HEK293 (cell line): ENCODE measurements around the gene LAMC3.
"Not testable (repeated sequence)": the region's sequence is repeated elsewhere in the genome, so short reads cannot be mapped to it uniquely, and the experiment has no call there.

Source experiments
- CTCF ChIA-PET: fragments of 350-600 bp; formaldehyde crosslinking; extraction: SDS; loops from one replicate; lab custom pipeline; 2021; ENCODE audit warnings: antibody characterized with exemption; lab: Yijun Ruan, JAX
- POLR2A ChIA-PET: fragments of 300-600 bp; formaldehyde crosslinking; extraction: SDS; loops from one replicate; lab custom pipeline; 2020; ENCODE audit warnings: antibody characterized with exemption, inconsistent platforms; lab: Yijun Ruan, JAX
- H3K27ac ChIP-seq: fragments of 200-500 bp; sonication (Bioruptor generic); 2 replicates; pipeline ENCODE4 v1.5.1; 2014; ENCODE audit warnings: low read depth, low read length, control low read depth, inconsistent platforms; ENCODE audit errors: extremely low read depth
- H3K36me3 ChIP-seq, 2 experiments: fragments of 200-500 bp in 1 of 2; sonication (Bioruptor generic) in 1 of 2; 1 replicate in 1 of 2; 2 replicates in 1 of 2; pipeline ENCODE4 v1.5.1; 2014 to 2017; ENCODE audit warnings: inconsistent platforms in 2 of 2, low read length in 2 of 2; ENCODE audit not compliant: control insufficient read depth in 2 of 2, insufficient read depth in 1 of 2
- H3K4me1 ChIP-seq: fragments of 200-500 bp; sonication (Bioruptor generic); 2 replicates; pipeline ENCODE4 v1.5.1; 2014; ENCODE audit warnings: mild to moderate bottlenecking, low read length, inconsistent platforms; ENCODE audit not compliant: control insufficient read depth, insufficient read depth
- H3K4me3 ChIP-seq: 2 replicates; pipeline ENCODE4 v1.5.1; 2011; ENCODE audit warnings: low read depth, mild to moderate bottlenecking, control low read depth, low read length, moderate library complexity
- H3K9me3 ChIP-seq: fragments of 200-500 bp; sonication (Bioruptor generic); 2 replicates; pipeline ENCODE4 v1.5.1; 2014; ENCODE audit warnings: low read depth, low read length, inconsistent platforms; ENCODE audit not compliant: control insufficient read depth, insufficient read depth
- EGR2 ChIP-seq: fragments of 450-650 bp; formaldehyde crosslinking; IDR thresholded peaks from 2 replicates; pipeline ENCODE4 v1.5.1; 2016; ENCODE audit warnings: low read depth, missing biosample characterization, missing genetic modification characterization
- FEZF1 ChIP-seq: fragments of 450-650 bp; formaldehyde crosslinking; IDR thresholded peaks from 2 replicates; pipeline ENCODE4 v1.5.1; 2016; ENCODE audit warnings: missing biosample characterization, missing genetic modification characterization
- GLIS2 ChIP-seq: fragments of 450-650 bp; formaldehyde crosslinking; IDR thresholded peaks from 2 replicates; pipeline ENCODE4 v1.5.1; 2016; ENCODE audit warnings: missing biosample characterization, missing genetic modification characterization
- HOXC10 ChIP-seq: sonication (generic); formaldehyde crosslinking; IDR thresholded peaks from 2 replicates; pipeline ENCODE4 v1.8.1; 2023; ENCODE audit warnings: mild to moderate bottlenecking, missing genetic modification reagents
- PRDM1 ChIP-seq: fragments of 450-650 bp; formaldehyde crosslinking; IDR thresholded peaks from 2 replicates; pipeline ENCODE4; 2016; ENCODE audit warnings: missing biosample characterization, missing genetic modification characterization
- REPIN1 ChIP-seq: fragments of 450-650 bp; formaldehyde crosslinking; IDR thresholded peaks from 2 replicates; pipeline ENCODE4 v1.5.1; 2017; ENCODE audit warnings: missing biosample characterization, missing genetic modification characterization, low read depth
- SETDB1 ChIP-seq: IDR thresholded peaks from one replicate; pipeline ENCODE4 v1.6.1; 2017; ENCODE audit warnings: mild to moderate bottlenecking, low read length, moderate library complexity, mixed read lengths; ENCODE audit not compliant: insufficient read length
- ZIC2 ChIP-seq: fragments of 450-650 bp; formaldehyde crosslinking; IDR thresholded peaks from 2 replicates; pipeline ENCODE4 v1.5.1; 2016; ENCODE audit warnings: missing biosample characterization, missing genetic modification characterization
- ZNF121 ChIP-seq: fragments of 450-650 bp; formaldehyde crosslinking; IDR thresholded peaks from 2 replicates; pipeline ENCODE4 v1.5.1; 2016; ENCODE audit warnings: missing biosample characterization, missing genetic modification characterization
- ZNF132 ChIP-seq: fragments of 450-650 bp; formaldehyde crosslinking; IDR thresholded peaks from 2 replicates; pipeline ENCODE4 v1.5.1; 2017; ENCODE audit warnings: missing biosample characterization, missing genetic modification characterization, borderline replicate concordance
- ZNF133 ChIP-seq: fragments of 450-650 bp; formaldehyde crosslinking; IDR thresholded peaks from 2 replicates; pipeline ENCODE4 v1.5.1; 2016; ENCODE audit warnings: missing biosample characterization, missing genetic modification characterization
- ZNF157 ChIP-seq: fragments of 450-650 bp; formaldehyde crosslinking; IDR thresholded peaks from 2 replicates; pipeline ENCODE4 v1.5.1; 2016; ENCODE audit warnings: missing biosample characterization, missing genetic modification characterization
- ZNF174 ChIP-seq: fragments of 450-650 bp; formaldehyde crosslinking; IDR thresholded peaks from 2 replicates; pipeline ENCODE4 v1.5.0; 2017; ENCODE audit warnings: missing biosample characterization, mild to moderate bottlenecking, missing genetic modification characterization
- ZNF211 ChIP-seq: fragments of 450-650 bp; formaldehyde crosslinking; IDR thresholded peaks from 2 replicates; pipeline ENCODE4 v1.5.1; 2016; ENCODE audit warnings: low read depth, missing biosample characterization, missing genetic modification characterization
- ZNF366 ChIP-seq: fragments of 450-650 bp; formaldehyde crosslinking; conservative IDR thresholded peaks from 2 replicates; pipeline ENCODE4 v1.5.1; 2016; ENCODE audit warnings: missing biosample characterization, missing genetic modification characterization
- ZNF521 ChIP-seq: fragments of 450-650 bp; formaldehyde crosslinking; IDR thresholded peaks from 2 replicates; pipeline ENCODE4 v1.5.1; 2017; ENCODE audit warnings: missing biosample characterization, mild to moderate bottlenecking, missing genetic modification characterization
- ZNF585B ChIP-seq: fragments of 450-650 bp; formaldehyde crosslinking; IDR thresholded peaks from 2 replicates; pipeline ENCODE4 v1.5.1; 2016; ENCODE audit warnings: missing biosample characterization, missing genetic modification characterization
- ZNF623 ChIP-seq: fragments of 450-650 bp; formaldehyde crosslinking; IDR thresholded peaks from 2 replicates; pipeline ENCODE4 v1.5.1; 2016; ENCODE audit warnings: missing biosample characterization, missing genetic modification characterization
- ZNF670 ChIP-seq: fragments of 450-650 bp; formaldehyde crosslinking; IDR thresholded peaks from 2 replicates; pipeline ENCODE4 v1.5.1; 2016; ENCODE audit warnings: missing biosample characterization, missing genetic modification characterization, low read depth
- ZNF677 ChIP-seq: fragments of 450-650 bp; IDR thresholded peaks from 2 replicates; pipeline ENCODE4 v1.5.0; 2018; ENCODE audit warnings: missing biosample characterization, mild to moderate bottlenecking, missing genetic modification characterization, moderate library complexity
- ZNF792 ChIP-seq: fragments of 450-650 bp; formaldehyde crosslinking; IDR thresholded peaks from 2 replicates; pipeline ENCODE4 v1.5.1; 2016; ENCODE audit warnings: missing biosample characterization, missing genetic modification characterization
- ZNF843 ChIP-seq: fragments of 450-650 bp; formaldehyde crosslinking; IDR thresholded peaks from 2 replicates; pipeline ENCODE4 v1.5.1; 2016; ENCODE audit warnings: missing biosample characterization, missing genetic modification characterization
- TF ChIP-seq, protein P1 (sequence below): IDR thresholded peaks from 2 replicates; pipeline ENCODE4 v1.6.1; 2011; ENCODE audit warnings: mild to moderate bottlenecking, low read depth, low read length, borderline replicate concordance
- TF ChIP-seq, protein P2 (sequence below): fragments of 450-650 bp; formaldehyde crosslinking; IDR thresholded peaks from 2 replicates; pipeline ENCODE4 v1.5.1; 2016; ENCODE audit warnings: missing biosample characterization, missing genetic modification characterization, borderline replicate concordance

The LAMC3 gene

DNA sequence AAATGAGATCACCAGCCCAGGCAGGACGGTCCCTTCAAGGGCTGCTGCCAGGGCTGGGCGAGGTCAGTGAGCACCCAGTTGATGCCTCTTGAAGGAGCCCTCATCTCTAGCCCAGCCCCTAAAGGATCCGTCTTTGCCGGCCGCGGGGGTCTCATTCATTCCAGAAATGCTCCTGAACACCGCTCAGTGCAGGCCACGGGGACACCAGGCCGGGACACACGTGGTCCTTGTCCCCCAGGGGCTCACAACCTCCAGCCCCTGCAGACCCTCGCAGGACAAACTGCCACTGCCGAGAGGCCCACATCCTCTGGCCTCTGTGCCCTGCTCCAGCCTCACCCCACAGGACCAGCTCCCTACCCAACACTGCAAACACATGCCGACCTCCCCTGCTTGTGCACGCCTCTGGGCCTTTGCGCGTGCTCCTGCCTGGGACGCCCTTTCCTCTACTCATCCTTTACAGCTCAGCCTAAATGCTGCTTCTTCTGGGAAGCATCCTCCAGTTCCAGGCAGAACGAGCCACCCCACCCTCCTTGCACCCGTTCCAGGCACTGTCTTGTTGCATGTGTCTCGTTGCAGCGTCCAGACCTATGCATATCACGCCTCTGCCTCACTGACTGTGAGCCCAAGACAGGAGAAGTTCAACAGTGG, 10.3 kb upstream of the LAMC3 start:
- no peaks in the 10 kb centered on the region for H3K36me3 ChIP-seq
- H3K27ac ChIP-seq: no peak overlapping the region
- no peaks in the 10 kb centered on the region for H3K9me3 ChIP-seq
- ChIA-PET CTCF (interaction anchor here (0.6 to 6.2 kb wide), 64 partner anchors 10 to 553 kb away, joined by 3 to 242 read pairs (median 4); partner anchors contain the start of genes EXOSC2 and LAMC3), POLR2A (interaction anchor here (1.0 to 1.1 kb wide), 5 partner anchors 17 to 293 kb away, joined by 3 to 6 read pairs (median 3); no protein-coding TSS in a partner anchor)
- no peak for TF ChIP-seq ZNF585B (tag by site-specific recombination)
- 0 out of 2 replicates have a peak, but pooled peaks have one; percentile 3 for TF ChIP-seq ZIC2 (tag by site-specific recombination)
- no peak for TF ChIP-seq EGR2 (tag by site-specific recombination)
- peak; percentile 90 for TF ChIP-seq ZNF623 (tag by site-specific recombination)
- TF ChIP-seq ZNF133 (tag by site-specific recombination): no peak
- no peak for TF ChIP-seq ZNF121
- TF ChIP-seq ZNF677 (tag by site-specific recombination): no peak
- no peak for TF ChIP-seq ZNF211 (tag by site-specific recombination)
- TF ChIP-seq HOXC10 (CRISPR knock-in tag): no peak
- TF ChIP-seq ZNF792 (tag by site-specific recombination): no peak
- no peak overlapping the region for H3K4me3 ChIP-seq
- no peaks in the 10 kb centered on the region for H3K4me1 ChIP-seq

DNA sequence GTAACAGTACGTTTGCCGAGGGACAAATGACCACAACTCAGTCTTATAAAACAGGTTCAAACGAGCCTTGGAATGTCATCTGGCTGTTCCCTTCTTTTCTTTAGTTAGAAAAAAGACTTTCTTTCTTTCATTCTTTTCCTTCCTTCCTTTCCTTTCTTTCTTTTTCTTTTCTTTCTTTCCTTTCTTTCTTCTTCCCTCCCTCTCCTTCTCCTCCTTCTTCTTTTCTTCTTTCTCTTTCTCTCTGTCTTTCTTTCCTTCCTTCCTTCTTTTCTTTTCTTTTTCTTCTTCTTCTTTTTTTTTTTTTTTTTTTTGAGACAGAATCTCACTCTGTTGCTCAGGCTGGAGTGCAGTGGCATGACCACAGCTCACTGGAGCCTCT, 9.7 kb upstream of the LAMC3 start:
- Histone ChIP-seq H3K4me3 (no peak overlapping the region), H3K9me3 (no peaks in the 10 kb centered on the region), H3K4me1 (no peaks in the 10 kb centered on the region), H3K27ac (no peak overlapping the region), H3K36me3 (no peaks in the 10 kb centered on the region)
- ChIA-PET CTCF (interaction anchor here (0.9 to 6.2 kb wide), 17 partner anchors 10 to 337 kb away, joined by 3 to 242 read pairs (median 13); partner anchors contain the start of gene LAMC3), POLR2A (interaction anchor here (1.0 kb wide), 3 partner anchors 18 to 293 kb away, joined by 3 read pairs; no protein-coding TSS in a partner anchor)
- TF ChIP-seq ZNF132 (tag by site-specific recombination) (no peak), ZNF521 (no peak), ZNF157 (no peak), SETDB1 (no peak), REPIN1 (tag by site-specific recombination) (no peak), PRDM1 (tag by site-specific recombination) (peak; percentile 57), ZNF670 (tag by site-specific recombination) (no peak), ZNF366 (tag by site-specific recombination) (peak; percentile 93), ZNF843 (tag by site-specific recombination) (no peak), ZNF174 (no peak), GLIS2 (tag by site-specific recombination) (no peak), EGR2 (tag by site-specific recombination) (no peak), FEZF1 (tag by site-specific recombination) (no peak)
- TF ChIP-seq, protein P1, sequence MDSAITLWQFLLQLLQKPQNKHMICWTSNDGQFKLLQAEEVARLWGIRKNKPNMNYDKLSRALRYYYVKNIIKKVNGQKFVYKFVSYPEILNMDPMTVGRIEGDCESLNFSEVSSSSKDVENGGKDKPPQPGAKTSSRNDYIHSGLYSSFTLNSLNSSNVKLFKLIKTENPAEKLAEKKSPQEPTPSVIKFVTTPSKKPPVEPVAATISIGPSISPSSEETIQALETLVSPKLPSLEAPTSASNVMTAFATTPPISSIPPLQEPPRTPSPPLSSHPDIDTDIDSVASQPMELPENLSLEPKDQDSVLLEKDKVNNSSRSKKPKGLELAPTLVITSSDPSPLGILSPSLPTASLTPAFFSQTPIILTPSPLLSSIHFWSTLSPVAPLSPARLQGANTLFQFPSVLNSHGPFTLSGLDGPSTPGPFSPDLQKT: no peak
- TF ChIP-seq, protein P2, sequence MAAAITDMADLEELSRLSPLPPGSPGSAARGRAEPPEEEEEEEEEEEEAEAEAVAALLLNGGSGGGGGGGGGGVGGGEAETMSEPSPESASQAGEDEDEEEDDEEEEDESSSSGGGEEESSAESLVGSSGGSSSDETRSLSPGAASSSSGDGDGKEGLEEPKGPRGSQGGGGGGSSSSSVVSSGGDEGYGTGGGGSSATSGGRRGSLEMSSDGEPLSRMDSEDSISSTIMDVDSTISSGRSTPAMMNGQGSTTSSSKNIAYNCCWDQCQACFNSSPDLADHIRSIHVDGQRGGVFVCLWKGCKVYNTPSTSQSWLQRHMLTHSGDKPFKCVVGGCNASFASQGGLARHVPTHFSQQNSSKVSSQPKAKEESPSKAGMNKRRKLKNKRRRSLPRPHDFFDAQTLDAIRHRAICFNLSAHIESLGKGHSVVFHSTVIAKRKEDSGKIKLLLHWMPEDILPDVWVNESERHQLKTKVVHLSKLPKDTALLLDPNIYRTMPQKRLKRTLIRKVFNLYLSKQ (tag by site-specific recombination): no peak

DNA sequence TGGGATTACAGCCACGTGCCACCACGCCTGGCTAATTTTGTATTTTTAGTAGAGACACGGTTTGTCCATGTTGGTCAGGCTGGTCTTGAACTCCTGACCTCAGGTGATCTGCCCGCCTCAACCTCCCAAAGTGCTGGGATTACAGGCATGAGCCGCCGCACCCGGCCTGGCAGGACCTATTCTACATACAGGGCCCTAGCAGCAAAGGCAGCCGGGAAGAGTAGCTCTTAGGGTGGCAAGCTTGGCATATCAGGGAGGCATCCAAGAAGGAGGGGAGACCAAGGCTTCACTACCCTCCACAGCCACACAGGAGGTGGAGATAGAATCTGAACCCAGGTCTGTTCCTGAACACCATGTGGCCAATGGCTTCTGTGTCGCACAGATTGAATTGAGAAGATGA, 8.4 kb upstream of the LAMC3 start:
- CTCF ChIA-PET: interaction anchor here (0.6 to 6.2 kb wide), 10 partner anchors 9 to 300 kb away, joined by 3 to 242 read pairs (median 4); partner anchors contain the start of gene LAMC3
- H3K27ac ChIP-seq, H3K4me1 ChIP-seq, H3K4me3 ChIP-seq, H3K9me3 ChIP-seq, H3K36me3 ChIP-seq, POLR2A ChIA-PET: not testable (repeated sequence)
